Endodermal cell (in vitro differentiated cells): ENCODE data around the gene ITGB1. TPM values are rescaled to one million over a fixed set of nuclear protein-coding genes. Genes with fewer than 3 reads are reported as not detected.
"Not testable (repeated sequence)": the region's sequence is repeated elsewhere in the genome, so short reads cannot be mapped to it uniquely, and the experiment has no call there.

Experiments used
- DNase-seq: peaks from one replicate; pipeline ENCODE4 v3.0.0-alpha.2; 2017
- H3K27ac ChIP-seq: 2 replicates; pipeline ENCODE4 v1.5.1; 2013; ENCODE audit warnings: mild to moderate bottlenecking, low read depth, low read length, moderate library complexity
- H3K27me3 ChIP-seq: 2 replicates; pipeline ENCODE4 v1.6.1; 2013; ENCODE audit warnings: mild to moderate bottlenecking, low read length, moderate library complexity; ENCODE audit not compliant: insufficient read depth, control insufficient read depth, poor library complexity, severe bottlenecking
- H3K36me3 ChIP-seq: 2 replicates; pipeline ENCODE4 v1.7.0; 2013; ENCODE audit warnings: mild to moderate bottlenecking, low read length, moderate library complexity; ENCODE audit not compliant: control insufficient read depth, insufficient read depth
- H3K4me1 ChIP-seq: one replicate; pipeline ENCODE4 v1.7.0; 2013; ENCODE audit warnings: low read length; ENCODE audit not compliant: control insufficient read depth, insufficient read depth
- H3K4me3 ChIP-seq: 2 replicates; pipeline ENCODE4 v1.5.1; 2013; ENCODE audit warnings: mild to moderate bottlenecking, low read length, moderate library complexity
- H3K9ac ChIP-seq: 2 replicates; pipeline ENCODE4 v1.6.1; 2013; ENCODE audit warnings: mild to moderate bottlenecking, low read length, moderate library complexity; ENCODE audit not compliant: poor library complexity, severe bottlenecking; ENCODE audit errors: extremely low read depth
- H3K9me3 ChIP-seq: 2 replicates; pipeline ENCODE4 v1.6.1; 2013; ENCODE audit warnings: mild to moderate bottlenecking, low read length, moderate library complexity; ENCODE audit not compliant: control insufficient read depth
- H3K27ac Mint-ChIP-seq: 2 replicates; pipeline ENCODE4 v1.8.0; 2020; ENCODE audit warnings: mixed read lengths
- H3K27me3 Mint-ChIP-seq: 2 replicates; pipeline ENCODE4 v1.8.0; 2021; ENCODE audit warnings: mild to moderate bottlenecking, mixed read lengths; ENCODE audit not compliant: insufficient read depth
- H3K36me3 Mint-ChIP-seq: 2 replicates; pipeline ENCODE4 v1.8.0; 2020; ENCODE audit warnings: low read depth, mixed read lengths
- H3K4me1 Mint-ChIP-seq: 2 replicates; pipeline ENCODE4 v1.8.0; 2020; ENCODE audit warnings: mixed read lengths
- H3K4me3 Mint-ChIP-seq: 2 replicates; pipeline ENCODE4 v1.8.0; 2020; ENCODE audit warnings: mild to moderate bottlenecking, moderate library complexity, mixed read lengths
- H3K9me3 Mint-ChIP-seq: 2 replicates; pipeline ENCODE4 v1.8.0; 2020; ENCODE audit warnings: mild to moderate bottlenecking, mixed read lengths
- CTCF ChIP-seq: fragments of 200-600 bp; sonication (generic); conservative IDR thresholded peaks from 2 replicates; pipeline ENCODE4 v1.5.0; 2021; ENCODE audit warnings: antibody characterized with exemption, mild to moderate bottlenecking
- WGBS, 2 experiments: methylation state at CpG; one replicate each; pipeline versions ENCODE4 v1.1.5 to v1.1.7; 2013; ENCODE audit warnings: missing lambda C conversion rate in 2 of 2, mixed read lengths in 1 of 2; ENCODE audit not compliant: insufficient coverage in 1 of 2, insufficient read length in 1 of 2; 5-methylcytosine and 5-hydroxymethylcytosine counted together
- total RNA-seq, 2 donors: library from RNA; stranded (reverse); fragmentation: NEBNext Ultra II Directional in 1 of 2; extraction: Animal tissue kit (Norgen Biotek cat#: 25700) in 1 of 2; gene quantifications; 2 replicates in 1 of 2; 3 replicates in 1 of 2; pipeline ENCODE4 v1.2.1, GENCODE V29; 2021

Gene ITGB1
- total RNA-seq, 2 donors from 2014 or later: 239 to 285 TPM

DNA sequence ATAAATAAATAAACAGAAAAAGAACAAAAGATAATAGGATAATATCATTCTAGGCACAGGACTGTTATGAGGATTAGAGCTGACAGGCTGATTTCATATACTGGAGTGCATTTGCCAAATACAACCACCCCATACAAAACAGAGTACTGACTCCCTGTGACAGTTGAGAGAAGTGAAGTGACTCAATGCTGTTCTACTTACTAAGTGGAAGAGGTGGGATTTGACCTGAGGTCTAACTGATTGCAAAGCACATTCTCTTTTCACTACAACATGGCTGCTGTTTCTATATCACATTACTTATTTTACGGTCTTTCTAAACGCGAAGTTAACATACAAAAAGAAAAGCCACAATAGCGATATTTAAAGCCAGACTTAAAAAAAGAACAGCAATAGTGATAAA lies 51.4 kb downstream of the ITGB1 start:
- DNase-seq: no peak
- Mint-ChIP-seq H3K27ac (peak overlapping the region; percentile 11), H3K4me1 (peaks cover 7% of the 10 kb centered on the region), H3K27me3 (no peaks in the 10 kb centered on the region), H3K9me3 (no peaks in the 10 kb centered on the region), H3K36me3 (peaks cover 48% of the 10 kb centered on the region), H3K4me3 (no peak overlapping the region)
- Histone ChIP-seq H3K36me3 (peaks cover 77% of the 10 kb centered on the region), H3K9ac (no peak overlapping the region), H3K4me3 (no peak overlapping the region), H3K27me3 (no peaks in the 10 kb centered on the region), H3K4me1 (no peaks in the 10 kb centered on the region), H3K9me3 (no peaks in the 10 kb centered on the region), H3K27ac (no peak overlapping the region)
- 95 to 100% methylated on average over 2 to 4 of the region's 4 CpGs for WGBS, 2 experiments
- TF ChIP-seq CTCF: no peak

GRCh38 chr10:32905466-32905865 lies 52.6 kb downstream of the ITGB1 start:
- Histone ChIP-seq H3K27ac (no peak overlapping the region), H3K9ac (no peak overlapping the region), H3K27me3 (no peaks in the 10 kb centered on the region), H3K9me3 (no peaks in the 10 kb centered on the region), H3K36me3 (peaks cover 67% of the 10 kb centered on the region), H3K4me3 (no peak overlapping the region), H3K4me1 (no peaks in the 10 kb centered on the region)
- WGBS, 2 experiments: 89 to 94% methylated on average over 3 of the region's 3 CpGs
- Mint-ChIP-seq H3K36me3 (peaks cover 42% of the 10 kb centered on the region), H3K27me3 (no peaks in the 10 kb centered on the region), H3K4me1 (peaks cover 7% of the 10 kb centered on the region), H3K27ac (peak overlapping the region; percentile 0), H3K9me3 (no peaks in the 10 kb centered on the region), H3K4me3 (no peak overlapping the region)
- TF ChIP-seq CTCF: no peak
- no peak for DNase-seq

- no peak overlapping the region for H3K27ac ChIP-seq
- Mint-ChIP-seq H3K36me3 (peaks cover 45% of the 10 kb centered on the region), H3K4me1 (no peaks in the 10 kb centered on the region), H3K4me3 (no peak overlapping the region), H3K9me3 (no peaks in the 10 kb centered on the region), H3K27ac (no peak overlapping the region), H3K27me3 (no peaks in the 10 kb centered on the region)
- H3K9ac ChIP-seq: no peak overlapping the region
- no peak overlapping the region for H3K4me3 ChIP-seq
- no peaks in the 10 kb centered on the region for H3K9me3 ChIP-seq
- peaks cover 65% of the 10 kb centered on the region for H3K36me3 ChIP-seq
- no peak for DNase-seq
- TF ChIP-seq CTCF: no peak
- H3K27me3 ChIP-seq: no peaks in the 10 kb centered on the region
- no peaks in the 10 kb centered on the region for H3K4me1 ChIP-seq
- 93 to 100% methylated on average over 5 to 9 of the region's 9 CpGs for WGBS, 2 experiments
Observed at GRCh38 chr10:32901815-32902214, 56.2 kb downstream of the ITGB1 start.

GRCh38 chr10:32895200-32895968 lies 62.6 kb downstream of the ITGB1 start:
- not testable (repeated sequence) for H3K9me3 ChIP-seq, H3K4me3 ChIP-seq, H3K27me3 Mint-ChIP-seq, H3K4me1 ChIP-seq, H3K9ac ChIP-seq, H3K27me3 ChIP-seq, H3K4me3 Mint-ChIP-seq, H3K27ac Mint-ChIP-seq, DNase-seq, H3K4me1 Mint-ChIP-seq, H3K9me3 Mint-ChIP-seq, H3K27ac ChIP-seq
- peaks cover 47% of the 10 kb centered on the region for H3K36me3 ChIP-seq
- WGBS, 2 experiments: 93 to 100% methylated on average over 1 to 7 of the region's 7 CpGs
- H3K36me3 Mint-ChIP-seq: peaks cover 47% of the 10 kb centered on the region
